Stimulated activated CD4-positive, alpha-beta T cell treated with anti-CD3 and anti-CD28 coated beads, Interleukin-15, amount 100 ng/mL, for 24 hours (primary cell): ENCODE data around the gene SETD1B.
"Not testable (repeated sequence)": the region's sequence is repeated elsewhere in the genome, so short reads cannot be mapped to it uniquely, and the experiment has no call there.

Experiments
- DNase-seq: peaks from one replicate; pipeline ENCODE4 v3.0.0-alpha.2; 2020

The SETD1B gene

DNA sequence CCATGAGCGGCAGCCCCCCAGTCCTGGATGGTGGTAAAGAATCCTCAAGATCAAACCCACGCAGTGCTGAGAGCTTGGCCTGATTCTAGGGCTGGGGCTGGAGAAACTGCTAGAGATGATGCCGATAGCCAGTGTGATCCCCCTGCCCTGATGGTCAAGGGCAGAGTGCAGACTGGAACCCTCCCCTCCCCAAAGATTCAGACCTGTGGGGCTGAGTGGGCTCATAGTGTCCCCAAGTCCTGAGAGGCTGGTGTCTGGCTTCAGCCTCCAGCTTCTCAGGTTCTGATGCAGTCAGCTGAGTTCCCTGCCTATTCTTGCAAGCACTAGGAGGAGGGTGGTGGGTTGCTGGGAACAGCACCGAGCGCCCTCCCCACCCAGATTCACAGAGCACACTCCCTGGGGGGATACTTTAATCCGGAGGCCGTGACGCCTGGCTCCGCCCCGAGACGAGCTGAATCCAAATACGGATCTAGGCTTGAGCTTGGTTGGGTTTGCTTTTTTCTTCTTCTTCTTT is 22.3 kb upstream of the SETD1B start:
- no peak for DNase-seq

DNA sequence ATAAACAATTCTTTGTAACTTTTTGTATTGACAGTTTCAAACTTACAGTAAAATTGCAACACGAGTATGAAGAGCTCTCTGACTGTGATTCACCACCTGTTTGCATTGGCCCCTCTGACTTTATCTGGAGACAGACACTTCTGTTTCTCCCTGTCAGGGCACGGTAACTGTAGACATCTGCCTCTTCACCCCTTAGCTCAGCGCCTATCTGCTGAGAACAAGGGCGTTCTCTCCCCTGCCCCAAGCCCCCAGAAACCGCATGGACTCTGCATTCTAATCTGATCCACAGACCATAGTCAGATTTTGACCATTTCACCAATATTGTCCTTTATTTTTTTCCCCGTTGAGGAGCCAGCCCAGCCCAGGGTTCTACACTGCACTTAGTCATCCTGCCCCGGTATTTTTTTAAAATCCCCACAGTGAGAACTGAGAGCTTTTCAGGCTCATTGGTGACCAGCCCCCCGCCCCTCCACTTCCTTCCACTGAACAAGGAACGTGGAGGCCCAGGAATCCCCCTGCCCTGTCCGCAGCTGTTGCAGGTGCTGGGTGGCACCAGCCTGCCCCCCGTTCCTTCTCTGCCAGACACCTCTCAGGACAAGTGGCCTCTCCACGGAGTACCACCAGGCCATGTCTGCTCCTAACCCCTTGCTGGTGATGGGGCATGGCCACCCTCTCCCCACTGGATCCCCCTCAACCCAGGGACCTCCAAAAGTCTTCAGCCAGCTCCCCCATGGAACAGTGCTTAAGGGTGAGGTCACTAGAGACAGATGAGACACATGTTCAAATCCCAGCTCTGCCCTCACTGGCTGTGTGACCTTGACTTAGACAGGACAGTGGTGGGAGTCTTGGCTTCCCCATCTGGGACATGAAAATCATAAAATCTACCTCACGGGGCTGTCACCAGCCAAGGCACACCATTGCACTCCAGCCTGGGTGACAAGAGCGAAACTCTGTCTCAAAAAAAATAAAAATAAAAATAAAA is 21.5 kb upstream of the SETD1B start:
- DNase-seq, result peak; percentile 79

DNA sequence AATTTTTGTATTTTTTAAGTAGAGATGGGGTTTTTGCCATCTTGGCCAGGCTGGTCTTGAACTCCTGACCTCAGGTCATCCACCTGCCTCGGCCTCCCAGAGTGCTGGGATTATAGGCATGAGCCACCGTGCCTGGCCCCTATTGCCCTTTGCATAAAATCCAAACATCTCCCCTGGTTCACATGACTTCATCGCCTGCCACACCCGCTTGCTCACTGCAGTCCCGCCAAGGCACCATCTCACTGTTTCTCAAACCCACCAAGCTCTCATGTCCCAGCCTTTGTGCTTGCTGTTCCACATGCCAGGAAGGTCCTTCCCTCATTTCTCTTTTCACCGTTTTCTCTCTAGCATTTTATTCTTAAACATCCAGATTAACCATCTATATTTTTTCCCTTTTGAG is 20.0 kb upstream of the SETD1B start:
- DNase-seq, result no peak

DNA sequence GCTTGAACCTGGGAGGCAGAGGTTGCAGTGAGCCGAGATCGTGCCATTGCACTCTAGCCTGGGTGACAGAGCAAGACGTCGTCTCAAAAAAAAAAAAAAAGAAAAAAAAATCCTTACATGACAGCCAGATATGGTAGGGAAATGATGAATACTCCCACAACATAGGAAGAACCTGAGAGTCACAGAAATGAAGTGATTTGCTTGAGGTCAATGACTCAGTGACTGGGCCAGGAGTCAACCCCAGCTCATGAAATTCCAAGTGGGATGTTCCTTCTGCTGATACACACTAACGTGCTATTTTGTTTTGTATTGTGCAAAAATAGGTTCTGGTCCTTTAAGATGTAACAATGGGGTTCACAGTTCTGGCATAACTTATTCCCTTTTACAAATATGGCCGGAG is 19.3 kb upstream of the SETD1B start:
- DNase-seq, result no peak

DNA sequence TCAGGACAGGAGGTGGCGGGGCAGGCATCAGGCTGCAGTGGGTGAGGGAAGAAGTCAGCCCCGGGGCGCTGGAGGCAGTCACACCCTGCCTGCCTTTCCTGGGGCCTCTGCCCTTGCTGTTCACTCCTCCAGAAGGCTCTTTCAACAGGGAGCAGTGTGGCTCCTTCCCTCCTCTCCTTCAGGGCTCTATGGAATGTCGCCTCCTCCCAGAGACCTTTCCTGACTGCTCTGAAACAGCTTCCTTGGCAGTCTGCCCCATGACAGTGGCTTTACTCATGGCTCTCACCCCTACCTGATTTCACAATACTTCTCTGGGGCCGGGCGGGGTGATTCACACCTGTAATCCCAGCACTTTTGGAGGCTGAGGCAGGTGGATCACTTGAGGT is 17.4 kb upstream of the SETD1B start:
- DNase-seq, result peak; percentile 63

DNA sequence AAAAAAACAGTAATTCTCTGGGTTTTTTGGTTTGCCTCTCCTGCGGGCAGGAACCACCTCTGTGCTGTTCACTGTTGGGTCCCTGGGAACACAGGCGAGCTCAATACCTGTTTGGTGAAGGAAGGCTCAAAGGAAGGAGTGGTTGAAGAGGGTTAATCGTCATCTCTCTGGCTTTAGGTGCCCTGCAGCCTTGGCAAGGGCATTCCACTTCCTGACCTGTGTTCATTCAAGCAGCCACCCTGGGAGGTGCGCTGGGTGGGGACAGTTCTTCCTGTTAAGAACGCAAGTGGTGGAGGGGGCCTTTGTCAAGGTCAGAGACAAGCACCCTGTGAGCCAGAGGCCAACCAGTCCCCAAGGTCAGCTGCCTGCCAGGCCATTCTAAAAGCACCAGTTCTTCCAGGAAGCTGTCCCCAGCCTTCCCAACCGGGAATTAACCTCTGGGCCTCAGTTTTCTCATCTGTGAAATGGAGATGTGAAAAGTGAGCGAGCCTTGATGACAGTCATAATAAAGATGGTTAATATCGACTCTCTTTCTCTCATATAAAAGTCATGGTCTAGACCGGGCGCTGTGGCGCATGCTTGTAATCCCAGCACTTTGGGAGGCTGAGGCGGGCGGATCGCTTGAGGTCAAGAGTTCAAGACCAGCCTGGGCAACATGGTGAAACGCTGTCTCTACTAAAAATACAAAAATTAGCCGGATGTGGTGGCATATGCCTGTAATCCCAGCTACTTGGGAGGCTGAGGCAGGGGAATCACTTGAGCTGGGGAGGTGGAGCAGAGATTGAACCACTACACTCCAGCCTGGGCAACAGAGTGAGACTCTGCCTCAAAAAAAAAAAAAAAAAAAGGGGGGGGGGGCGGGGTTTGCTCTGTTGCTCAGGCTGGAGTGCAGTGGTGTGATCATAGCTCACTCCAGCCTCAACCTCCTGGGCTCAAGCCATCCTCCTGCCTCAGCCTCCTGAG is 16.5 kb upstream of the SETD1B start:
- peak; percentile 54 for DNase-seq

DNA sequence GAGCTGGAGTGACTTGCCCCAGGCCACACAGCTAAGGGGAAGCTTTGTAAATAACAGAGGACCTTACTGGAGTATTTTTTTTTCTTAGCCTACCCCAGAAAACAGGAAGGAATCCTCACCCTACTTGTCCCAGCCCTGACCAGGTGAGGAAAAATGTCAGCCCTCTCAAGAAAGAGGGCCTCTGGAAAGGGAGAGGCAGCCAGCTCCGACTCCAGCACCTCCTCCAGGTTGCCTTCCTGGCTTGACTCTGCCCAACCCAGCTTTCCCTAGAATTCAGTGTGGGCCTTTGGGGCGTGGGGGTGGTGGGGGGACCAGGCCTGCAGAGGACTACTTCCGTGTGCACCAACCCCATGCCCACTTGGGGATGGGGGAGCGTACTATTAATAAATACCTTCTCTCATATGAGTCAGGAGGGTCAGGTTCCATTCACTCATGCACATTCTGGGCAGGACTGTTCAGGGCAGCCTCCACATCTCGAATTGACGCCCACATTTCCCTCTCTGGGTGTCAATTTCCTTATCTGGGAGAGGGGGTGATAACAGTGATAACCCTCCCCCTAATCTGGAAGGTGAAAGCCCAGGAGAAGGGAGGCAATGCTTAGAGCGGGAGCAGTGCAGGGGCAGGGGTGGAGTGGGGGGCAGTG is 15.5 kb upstream of the SETD1B start:
- DNase-seq, result peak; percentile 48

DNA sequence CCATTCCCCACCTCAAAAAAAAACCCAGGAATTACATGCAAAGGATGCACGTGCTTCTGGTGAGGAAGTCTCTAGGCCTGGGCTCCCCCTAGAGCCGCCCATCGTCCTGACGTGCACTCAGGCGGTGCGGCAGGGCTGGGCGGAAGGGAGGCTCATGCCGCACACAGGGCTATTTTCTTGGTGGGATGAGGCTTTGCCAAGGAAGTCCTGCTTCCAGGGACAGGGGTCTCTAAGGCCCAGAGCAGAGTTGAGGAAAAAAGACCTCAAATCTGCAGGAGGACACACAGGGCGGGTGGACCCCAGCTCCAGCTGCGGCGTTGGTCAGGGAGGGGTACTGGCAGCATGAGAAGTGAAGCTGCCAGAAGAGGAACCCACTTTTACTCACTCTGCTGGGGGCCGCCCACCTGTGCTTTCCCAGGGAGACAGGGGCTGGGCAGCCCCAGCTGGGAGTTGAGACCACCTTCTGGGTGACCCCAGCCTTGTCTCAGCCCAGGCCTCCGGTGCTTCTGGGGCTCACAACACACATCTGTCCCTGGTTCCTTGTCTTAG is 14.5 kb upstream of the SETD1B start:
- DNase-seq, result peak; percentile 66

DNA sequence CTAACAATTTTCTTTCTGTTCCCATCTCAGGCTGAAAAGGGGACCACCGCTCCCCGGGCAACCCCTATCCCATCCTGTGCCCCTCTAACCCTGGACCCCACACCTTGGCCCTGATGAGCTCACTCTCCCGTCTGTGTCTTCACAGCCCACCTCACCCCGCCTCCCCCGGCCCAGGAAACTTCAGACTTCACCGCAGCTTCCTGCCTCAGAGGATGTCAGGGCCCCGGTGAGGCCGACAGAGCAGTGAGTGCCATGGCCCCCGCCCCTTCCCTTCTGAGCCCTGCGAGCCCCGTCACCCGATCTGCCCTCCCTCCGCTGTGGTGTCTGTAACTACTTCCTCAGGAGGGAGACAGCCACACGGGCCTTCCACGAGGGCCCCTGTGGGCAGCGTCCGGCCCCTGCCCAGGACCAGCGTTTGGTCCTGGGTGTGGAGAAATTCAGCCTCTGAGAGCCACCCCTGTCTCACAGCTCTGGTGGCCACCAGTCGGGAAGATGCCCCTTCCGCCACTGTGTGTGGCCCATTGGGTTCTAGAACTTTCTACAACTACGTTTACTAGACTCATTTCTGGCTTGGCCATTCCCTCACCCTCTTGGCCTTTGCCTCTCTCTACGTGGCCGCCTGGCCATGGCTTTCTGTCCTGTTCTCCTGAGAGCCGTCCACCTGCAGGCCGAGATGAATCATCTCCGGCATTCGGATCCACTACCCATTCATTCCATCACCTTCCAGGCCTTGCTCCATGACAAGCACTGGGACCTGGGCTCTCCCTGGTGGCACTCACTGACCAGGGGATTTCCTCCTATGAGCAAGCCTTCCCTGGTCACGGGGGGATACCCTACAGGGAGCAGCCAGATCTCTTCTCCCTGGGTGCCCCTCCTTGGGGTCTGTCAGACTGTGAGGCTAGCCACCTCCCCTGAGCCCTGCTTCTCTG is 13.7 kb upstream of the SETD1B start:
- peak; percentile 96 for DNase-seq

DNA sequence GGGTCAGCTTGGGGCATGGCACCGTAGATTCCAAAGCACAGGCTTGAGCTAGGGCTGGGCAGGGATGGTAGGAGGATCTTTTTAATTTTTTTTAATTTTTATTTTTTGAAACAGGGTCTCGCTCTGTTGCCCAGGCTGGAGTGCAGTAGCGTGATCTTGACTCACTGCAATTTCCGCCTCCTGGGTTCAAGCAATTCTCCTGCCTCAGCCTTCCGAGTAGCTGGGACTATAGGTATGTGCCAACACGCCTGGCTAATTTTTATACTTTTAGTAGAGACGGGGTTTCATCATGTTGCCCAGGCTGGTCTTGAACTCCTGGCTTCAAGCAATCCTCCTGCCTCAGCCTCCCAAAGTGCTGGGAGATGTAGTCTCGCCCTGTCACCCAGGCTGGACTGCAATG is 13.0 kb upstream of the SETD1B start:
- DNase-seq, result not testable (repeated sequence)

DNA sequence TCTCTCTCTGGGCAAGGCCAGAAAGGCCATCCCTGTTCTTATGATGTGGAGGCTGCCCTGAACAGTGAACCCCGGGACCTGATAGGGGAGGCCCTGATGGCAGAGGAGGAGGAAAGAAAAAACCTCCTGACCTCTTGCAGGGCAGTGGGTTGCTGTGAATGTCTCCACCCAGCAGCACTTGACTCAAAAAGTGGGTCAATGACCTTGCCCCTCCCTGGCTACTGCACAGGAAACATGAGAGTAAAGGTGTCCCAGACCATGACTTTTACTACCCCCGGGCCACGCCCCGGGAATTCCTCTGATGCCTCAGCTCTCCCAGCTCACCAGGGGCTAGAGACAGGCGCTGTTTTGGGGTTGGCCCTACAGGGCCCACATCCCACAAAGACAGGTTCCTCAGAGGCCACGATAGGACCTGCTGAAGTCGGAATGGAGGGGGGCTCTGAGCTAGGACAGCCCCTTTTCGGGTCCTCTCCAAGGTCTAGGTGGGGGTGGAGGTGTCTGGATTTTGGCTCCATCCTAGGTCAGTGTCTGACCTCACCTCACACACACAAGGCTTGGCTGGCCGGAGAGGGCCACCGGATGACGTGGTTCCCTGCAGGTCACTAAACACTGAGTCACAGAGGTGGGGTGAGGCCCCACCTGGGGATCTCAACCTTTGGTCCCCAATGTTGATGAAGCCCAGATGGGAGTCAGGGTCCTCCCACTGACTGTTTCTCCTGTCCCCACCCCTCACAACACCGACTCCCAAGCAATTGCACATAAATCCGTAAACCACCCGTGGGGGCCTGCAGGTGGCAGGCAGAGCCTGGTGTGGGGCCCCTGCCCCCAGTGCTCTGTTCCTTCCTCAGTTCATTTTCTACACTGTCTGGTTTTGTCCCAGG is 11.9 kb upstream of the SETD1B start:
- peak; percentile 62 for DNase-seq

DNA sequence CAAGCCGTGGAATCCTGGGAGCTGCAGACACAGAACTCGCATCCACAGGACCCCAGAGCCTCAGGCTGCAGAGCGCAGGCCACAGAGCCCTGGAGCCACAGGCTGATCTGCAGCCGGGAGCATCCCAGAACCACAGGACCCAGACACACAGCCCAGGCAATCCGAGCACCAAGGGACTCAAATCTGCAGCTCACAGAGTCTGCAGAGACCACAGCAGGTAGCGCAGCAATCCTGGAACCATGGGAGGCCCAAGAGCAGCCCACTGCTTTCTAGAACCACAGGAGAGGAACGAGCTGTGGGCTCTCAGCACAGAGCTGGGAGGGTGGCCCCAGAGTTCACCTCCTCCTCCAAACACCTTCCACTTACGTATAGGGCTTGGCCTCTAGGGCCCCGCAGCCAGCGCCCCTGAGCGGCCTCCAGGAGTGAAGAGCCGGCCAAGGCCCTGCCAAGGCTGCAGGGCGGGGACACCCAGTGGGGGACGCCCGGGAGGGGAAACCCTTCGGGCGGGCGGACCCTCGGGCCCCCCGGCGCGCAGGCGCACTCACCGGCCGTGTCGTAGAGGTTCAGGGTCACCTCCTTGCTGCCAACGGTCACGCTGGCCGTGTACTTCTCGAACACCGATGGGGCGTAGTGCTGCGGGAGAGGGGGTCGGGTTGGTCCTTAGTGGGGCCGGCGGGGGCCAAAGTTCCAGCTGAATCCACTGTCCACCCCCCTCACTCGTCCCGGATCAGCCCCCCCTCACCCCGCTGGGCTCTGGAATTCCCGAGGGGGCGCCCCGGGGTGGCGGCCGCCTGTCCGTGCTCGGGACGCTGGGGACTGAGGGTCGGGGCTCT is 11.0 kb upstream of the SETD1B start:
- peak; percentile 71 for DNase-seq

DNA sequence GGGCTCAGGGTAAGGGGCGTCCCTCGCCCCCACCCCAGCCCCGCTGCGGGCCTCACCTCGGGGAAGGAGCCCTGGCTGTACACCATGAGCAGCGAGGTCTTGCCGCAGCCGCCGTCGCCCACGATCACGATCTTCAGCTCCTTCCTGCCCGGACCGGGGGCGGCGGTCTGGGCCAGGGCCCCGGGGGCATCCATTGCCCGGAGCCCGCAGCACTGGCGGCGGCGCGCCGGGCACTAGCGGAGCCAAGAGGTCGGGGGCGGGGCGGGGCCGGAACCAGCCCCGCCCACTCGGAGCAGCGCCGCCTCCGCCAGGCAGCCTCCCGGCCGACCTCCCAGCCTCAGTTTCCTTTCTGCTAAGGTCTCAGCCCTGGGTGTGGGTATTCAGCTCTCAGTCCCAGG is 10.4 kb upstream of the SETD1B start, which contains the start of gene RHOF:
TSS of gene RHOF (minus strand) at position 249 of the 398 bp plus-strand sequence. CDS start at position 194, 55 bp downstream.
- no peak for DNase-seq

DNA sequence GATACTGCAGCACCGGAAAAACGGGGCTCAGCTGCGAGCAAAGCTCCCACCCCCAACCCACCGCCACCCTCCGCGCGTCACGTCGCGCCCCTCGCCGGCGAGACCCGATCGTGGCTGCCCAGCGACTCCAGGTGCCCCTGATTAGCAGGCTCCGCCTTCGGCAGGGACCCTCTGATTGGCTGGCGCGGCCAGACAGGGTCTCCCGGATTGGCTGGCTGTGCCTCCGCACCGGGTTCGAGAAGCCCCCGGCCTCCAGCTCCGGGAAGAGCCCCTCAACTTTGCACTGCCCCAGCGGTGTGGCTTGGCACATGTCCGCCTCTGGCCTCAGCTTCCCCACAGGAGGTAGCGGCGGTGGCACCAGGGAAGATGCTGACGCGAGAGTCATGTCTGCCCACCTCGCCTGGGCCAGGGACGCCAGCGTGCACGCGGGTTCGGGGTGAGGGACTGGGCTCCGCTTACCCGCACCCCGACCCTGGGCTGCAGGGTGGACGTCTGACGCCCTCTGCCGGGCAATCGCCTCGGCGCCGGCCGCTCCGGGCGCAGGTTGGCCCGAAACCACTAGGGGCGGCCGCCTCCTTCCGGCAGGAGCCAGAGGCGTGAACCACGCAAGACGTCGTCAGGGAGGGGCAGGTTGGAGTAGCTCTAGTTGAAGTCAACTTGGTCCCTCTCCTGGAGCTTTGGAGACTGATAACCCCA is 9.8 kb upstream of the SETD1B start:
- DNase-seq, result peak; percentile 96

DNA sequence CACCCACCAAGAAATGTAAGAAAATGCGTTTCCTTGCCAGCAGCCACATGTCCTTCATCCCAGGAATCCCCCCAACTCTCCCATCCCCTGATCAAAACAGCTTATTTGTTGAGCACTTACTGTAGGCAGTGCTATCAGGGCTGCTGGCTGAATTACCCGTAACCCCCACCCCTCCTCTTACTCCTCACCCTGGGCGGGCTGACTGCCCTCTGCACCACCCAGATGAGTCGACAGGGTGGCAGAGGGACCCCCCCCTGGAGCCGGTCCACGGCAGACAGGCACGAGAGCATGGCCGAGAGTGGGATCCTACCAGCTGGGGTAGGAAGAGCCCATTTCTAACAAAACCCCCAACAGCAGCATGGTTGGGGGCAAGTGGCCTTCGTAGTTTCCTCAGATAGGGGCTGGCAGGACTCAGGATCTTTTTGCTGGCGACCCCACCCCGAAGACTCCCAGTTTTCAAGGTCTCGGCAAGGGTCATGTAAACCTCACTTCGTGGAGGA is 9.2 kb upstream of the SETD1B start:
- DNase-seq, result peak; percentile 58

DNA sequence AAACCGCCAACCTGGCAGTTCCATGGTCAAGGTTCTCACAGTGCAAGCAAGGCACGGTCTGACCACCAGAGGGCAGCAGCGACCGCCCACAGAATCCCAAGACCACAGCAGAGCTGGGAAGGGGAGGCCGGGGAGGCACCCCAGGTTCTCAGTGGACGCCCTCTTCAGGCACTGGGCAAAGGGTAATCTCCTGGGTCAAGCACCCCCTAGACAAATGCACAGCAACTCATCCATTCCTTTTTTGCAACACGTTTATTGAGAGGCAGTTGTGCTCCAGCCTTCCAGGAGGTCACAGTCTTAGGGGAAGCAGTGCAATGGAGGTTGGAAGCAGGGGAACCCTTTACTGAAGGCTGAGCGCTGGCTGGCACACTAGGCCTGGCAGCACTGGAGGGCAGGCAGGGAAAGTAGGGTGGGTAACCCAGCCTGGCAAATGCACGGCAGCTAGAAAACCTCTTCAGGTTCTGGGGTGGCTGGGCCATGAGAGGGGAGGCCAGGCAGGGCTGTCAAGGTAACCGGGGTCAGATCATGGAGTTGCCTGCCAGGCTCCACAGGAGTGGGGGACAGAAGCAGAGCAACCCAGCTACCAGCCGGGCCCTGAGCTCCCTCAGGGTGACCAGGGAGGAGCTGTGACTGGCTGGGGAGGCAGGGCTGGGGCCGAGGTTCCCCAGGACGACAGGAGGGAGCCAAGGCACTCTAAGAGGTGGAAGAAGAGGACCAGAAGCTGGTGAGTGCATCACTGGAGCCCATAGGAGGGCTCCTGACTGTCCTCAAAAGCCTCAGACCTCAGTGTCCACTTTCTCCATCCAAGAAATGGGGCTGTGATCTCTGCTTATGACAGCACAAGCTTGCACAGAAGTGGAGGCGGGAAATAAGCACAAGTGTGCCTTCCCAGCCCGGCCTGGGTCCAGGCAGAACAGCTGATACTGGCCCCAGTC is 8.5 kb upstream of the SETD1B start:
- DNase-seq, result peak; percentile 88
